Glomerular visceral epithelial cell (primary cell): ENCODE measurements around the gene SHROOM2.
A peak's percentile ranks its signal among the peaks of the same experiment; 100 is the strongest.

Source experiments
- DNase-seq: peaks from one replicate; pipeline ENCODE4 v3.0.0-alpha.2; 2016; ENCODE audit errors: extremely low spot score

Gene SHROOM2

GRCh38 chrX:9895225-9895912, 109.1 kb downstream of the SHROOM2 start:
- no peak for DNase-seq

GRCh38 chrX:9897761-9898161, 111.5 kb downstream of the SHROOM2 start:
- DNase-seq, result no peak

GRCh38 chrX:9899640-9900111, 113.4 kb downstream of the SHROOM2 start:
- DNase-seq, result no peak

- DNase-seq, result no peak
Measured at GRCh38 chrX:9902656-9903055, 116.4 kb downstream of the SHROOM2 start.

- DNase-seq, result no peak
Measured at GRCh38 chrX:9903146-9903545, 116.9 kb downstream of the SHROOM2 start.

GRCh38 chrX:9905288-9905687, 119.1 kb downstream of the SHROOM2 start:
- no peak for DNase-seq

GRCh38 chrX:9905721-9906120, 119.5 kb downstream of the SHROOM2 start:
- DNase-seq, result no peak

GRCh38 chrX:9906919-9907318, 120.7 kb downstream of the SHROOM2 start:
- DNase-seq, result no peak

GRCh38 chrX:9907645-9908387, 121.6 kb downstream of the SHROOM2 start:
- peak; percentile 1 for DNase-seq

GRCh38 chrX:9909254-9909653, 123.0 kb downstream of the SHROOM2 start:
- no peak for DNase-seq

GRCh38 chrX:9911487-9911886, 125.3 kb downstream of the SHROOM2 start:
- DNase-seq, result peak; percentile 0

- no peak for DNase-seq
Measured at GRCh38 chrX:9912351-9913145, 126.3 kb downstream of the SHROOM2 start.

GRCh38 chrX:9913146-9913433, 126.9 kb downstream of the SHROOM2 start:
- no peak for DNase-seq

GRCh38 chrX:9917861-9918260, 131.6 kb downstream of the SHROOM2 start:
- no peak for DNase-seq

- no peak for DNase-seq
Measured at GRCh38 chrX:9919632-9920172, 133.5 kb downstream of the SHROOM2 start.

GRCh38 chrX:9921407-9921806, 135.2 kb downstream of the SHROOM2 start:
- no peak for DNase-seq

GRCh38 chrX:9923357-9923756, 137.1 kb downstream of the SHROOM2 start:
- DNase-seq, result no peak

GRCh38 chrX:9926002-9926401, 139.8 kb downstream of the SHROOM2 start:
- DNase-seq, result no peak

- no peak for DNase-seq
Measured at GRCh38 chrX:9927698-9928482, 141.7 kb downstream of the SHROOM2 start.

- no peak for DNase-seq
Measured at GRCh38 chrX:9935436-9935835, 149.2 kb downstream of the SHROOM2 start.

GRCh38 chrX:9937761-9938160, 151.5 kb downstream of the SHROOM2 start:
- no peak for DNase-seq

- DNase-seq, result no peak
Measured at GRCh38 chrX:9938516-9938915, 152.3 kb downstream of the SHROOM2 start.
